Neural cell (in vitro differentiated cells): ENCODE measurements around the gene TMPRSS3. TPM values are rescaled to one million over a fixed set of nuclear protein-coding genes. Genes with fewer than 3 reads are reported as not detected.

ENCODE experiments used
- H2AFZ ChIP-seq: fragments of 200-600, 300-800 bp; sonication (generic), shearing (Covaris generic); 2 replicates; pipeline ENCODE4 v1.6.0; 2014; ENCODE audit warnings: low read depth, mild to moderate bottlenecking, antibody characterized with exemption, low read length, moderate library complexity
- H3F3A ChIP-seq: fragments of 200-600 bp; shearing (Covaris generic); 2 replicates; pipeline ENCODE4 v1.6.1; 2016; ENCODE audit warnings: mild to moderate bottlenecking, moderate library complexity, mixed read lengths, antibody characterized with exemption, low read length; ENCODE audit not compliant: insufficient read depth, poor library complexity, severe bottlenecking
- H3K27ac ChIP-seq: fragments of 200-600, 300-800 bp; sonication (generic), shearing (Covaris generic); 2 replicates; pipeline ENCODE4 v1.5.1; 2014; ENCODE audit warnings: mild to moderate bottlenecking, low read length, moderate library complexity
- H3K27me3 ChIP-seq: fragments of 300-800, 200-600 bp; sonication (generic), shearing (Covaris generic); 2 replicates; pipeline ENCODE4 v1.6.0; 2014; ENCODE audit warnings: mild to moderate bottlenecking, low read depth, low read length, moderate library complexity; ENCODE audit not compliant: insufficient read depth
- H3K36me3 ChIP-seq: fragments of 300-800, 200-600 bp; sonication (generic), shearing (Covaris generic); 2 replicates; pipeline ENCODE4 v1.5.1; 2014; ENCODE audit warnings: mild to moderate bottlenecking, antibody characterized with exemption, low read length, moderate library complexity; ENCODE audit not compliant: insufficient read depth
- H3K4me2 ChIP-seq: fragments of 300-800, 200-600 bp; sonication (generic), shearing (Covaris generic); 2 replicates; pipeline ENCODE4 v1.6.0; 2014; ENCODE audit warnings: mild to moderate bottlenecking, low read length
- H3K4me3 ChIP-seq: fragments of 300-800, 200-600 bp; sonication (generic), shearing (Covaris generic); 2 replicates; pipeline ENCODE4 v1.5.1; 2014; ENCODE audit warnings: mild to moderate bottlenecking, low read length, moderate library complexity
- H3K79me2 ChIP-seq: fragments of 200-600 bp; shearing (Covaris generic); replicated peaks from 2 replicates; pipeline ENCODE4 v1.6.0; 2014; ENCODE audit warnings: mild to moderate bottlenecking, low read length, moderate library complexity; ENCODE audit not compliant: insufficient read depth
- H3K9ac ChIP-seq: fragments of 300-800, 200-600 bp; sonication (generic), shearing (Covaris generic); 2 replicates; pipeline ENCODE4 v1.6.1; 2016; ENCODE audit warnings: mild to moderate bottlenecking, low read length, mixed read lengths
- H3K9me2 ChIP-seq: fragments of 200-600 bp; shearing (Covaris generic); 2 replicates; pipeline ENCODE4 v1.6.1; 2016; ENCODE audit warnings: mild to moderate bottlenecking, low read length, mixed read lengths; ENCODE audit not compliant: insufficient read depth
- H3K9me3 ChIP-seq: fragments of 200-600, 300-800 bp; sonication (generic), shearing (Covaris generic); 2 replicates; pipeline ENCODE4 v1.6.1; 2016; ENCODE audit warnings: mild to moderate bottlenecking, mixed run types, low read length, moderate library complexity, mixed read lengths
- H4K20me1 ChIP-seq: fragments of 200-600 bp; shearing (Covaris generic); 2 replicates; pipeline ENCODE4 v1.6.1; 2016; ENCODE audit warnings: mild to moderate bottlenecking, mixed run types; ENCODE audit not compliant: insufficient read depth
- EP300 ChIP-seq: fragments of 450-650 bp; conservative IDR thresholded peaks from 2 replicates; pipeline ENCODE4 v1.6.1; 2014; ENCODE audit warnings: antibody characterized with exemption, mild to moderate bottlenecking, moderate library complexity; ENCODE audit not compliant: poor library complexity, severe bottlenecking
- EZH2 ChIP-seq: fragments of 200-600, 300-800 bp; shearing (Covaris generic), sonication (generic); IDR thresholded peaks from 2 replicates; pipeline ENCODE4 v1.6.1; 2014; ENCODE audit warnings: antibody characterized with exemption, low read length, borderline replicate concordance, mild to moderate bottlenecking; ENCODE audit not compliant: insufficient read depth, poor library complexity, severe bottlenecking
- MXI1 ChIP-seq: fragments of 450-650 bp; conservative IDR thresholded peaks from 2 replicates; pipeline ENCODE4 v1.6.1; 2014; ENCODE audit warnings: antibody characterized with exemption, mild to moderate bottlenecking; ENCODE audit not compliant: poor library complexity, severe bottlenecking
- POLR2AphosphoS5 ChIP-seq: IDR thresholded peaks from 2 replicates; pipeline ENCODE4 v1.6.1; 2012
- RAD21 ChIP-seq: fragments of 450-650 bp; conservative IDR thresholded peaks from 2 replicates; pipeline ENCODE4 v1.6.1; 2014; ENCODE audit warnings: antibody characterized with exemption, mild to moderate bottlenecking, moderate library complexity
- SMC3 ChIP-seq: fragments of 450-650 bp; conservative IDR thresholded peaks from 2 replicates; pipeline ENCODE4 v1.6.1; 2014; ENCODE audit warnings: antibody characterized with exemption, mild to moderate bottlenecking, moderate library complexity; ENCODE audit not compliant: poor library complexity
- TAF1 ChIP-seq: IDR thresholded peaks from 2 replicates; pipeline ENCODE4 v1.6.1; 2012; ENCODE audit warnings: low read depth
- polyA plus RNA-seq: library from polyadenylated mRNA; depleted of rRNA; stranded (reverse); fragments of >200 nt; gene quantifications from 2 replicates; pipeline ENCODE4 v1.2.3, GENCODE V29; 2014
- TF ChIP-seq, protein P1 (sequence below): fragments of 450-650 bp; IDR thresholded peaks from 2 replicates; pipeline ENCODE4 v1.5.1; 2014; ENCODE audit warnings: antibody characterized with exemption, mild to moderate bottlenecking, moderate library complexity; ENCODE audit not compliant: poor library complexity, severe bottlenecking
- TF ChIP-seq, protein P2 (sequence below): IDR thresholded peaks from 2 replicates; pipeline ENCODE4 v1.6.1; 2012; ENCODE audit warnings: borderline replicate concordance

TMPRSS3 gene
- polyA plus RNA-seq, 1 donor from 2014 or later: 0.12 TPM

DNA sequence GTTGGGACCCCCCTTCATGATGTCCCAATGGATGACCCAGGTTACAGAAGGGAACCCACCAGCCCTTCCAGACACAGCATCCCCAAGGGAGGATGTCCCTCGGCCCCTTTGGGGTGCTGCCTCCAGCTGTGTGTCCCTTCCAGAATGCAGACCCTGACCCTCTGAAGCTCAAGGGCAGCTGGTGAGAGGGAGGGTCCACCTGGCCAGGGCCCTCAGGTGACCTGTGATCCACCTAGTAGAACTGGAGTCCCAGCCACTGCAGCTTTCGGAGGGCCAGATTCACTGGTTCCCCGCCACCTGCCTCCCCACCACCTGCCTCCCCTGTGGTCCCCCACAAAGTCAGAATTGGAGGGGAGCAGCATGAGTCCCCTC lies 19.9 kb downstream of the TMPRSS3 start:
- no peaks in the 10 kb centered on the region for H3K79me2 ChIP-seq
- H3K9me2 ChIP-seq: no peaks in the 10 kb centered on the region
- H3K27ac ChIP-seq: no peak overlapping the region
- no peak for TF ChIP-seq EP300
- TF ChIP-seq POLR2AphosphoS5: no peak
- TF ChIP-seq SMC3: no peak
- no peak for TF ChIP-seq EZH2
- no peak for TF ChIP-seq MXI1
- TF ChIP-seq RAD21: no peak
- TF ChIP-seq, protein P1, sequence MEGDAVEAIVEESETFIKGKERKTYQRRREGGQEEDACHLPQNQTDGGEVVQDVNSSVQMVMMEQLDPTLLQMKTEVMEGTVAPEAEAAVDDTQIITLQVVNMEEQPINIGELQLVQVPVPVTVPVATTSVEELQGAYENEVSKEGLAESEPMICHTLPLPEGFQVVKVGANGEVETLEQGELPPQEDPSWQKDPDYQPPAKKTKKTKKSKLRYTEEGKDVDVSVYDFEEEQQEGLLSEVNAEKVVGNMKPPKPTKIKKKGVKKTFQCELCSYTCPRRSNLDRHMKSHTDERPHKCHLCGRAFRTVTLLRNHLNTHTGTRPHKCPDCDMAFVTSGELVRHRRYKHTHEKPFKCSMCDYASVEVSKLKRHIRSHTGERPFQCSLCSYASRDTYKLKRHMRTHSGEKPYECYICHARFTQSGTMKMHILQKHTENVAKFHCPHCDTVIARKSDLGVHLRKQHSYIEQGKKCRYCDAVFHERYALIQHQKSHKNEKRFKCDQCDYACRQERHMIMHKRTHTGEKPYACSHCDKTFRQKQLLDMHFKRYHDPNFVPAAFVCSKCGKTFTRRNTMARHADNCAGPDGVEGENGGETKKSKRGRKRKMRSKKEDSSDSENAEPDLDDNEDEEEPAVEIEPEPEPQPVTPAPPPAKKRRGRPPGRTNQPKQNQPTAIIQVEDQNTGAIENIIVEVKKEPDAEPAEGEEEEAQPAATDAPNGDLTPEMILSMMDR: no peak
- TF ChIP-seq, protein P2, sequence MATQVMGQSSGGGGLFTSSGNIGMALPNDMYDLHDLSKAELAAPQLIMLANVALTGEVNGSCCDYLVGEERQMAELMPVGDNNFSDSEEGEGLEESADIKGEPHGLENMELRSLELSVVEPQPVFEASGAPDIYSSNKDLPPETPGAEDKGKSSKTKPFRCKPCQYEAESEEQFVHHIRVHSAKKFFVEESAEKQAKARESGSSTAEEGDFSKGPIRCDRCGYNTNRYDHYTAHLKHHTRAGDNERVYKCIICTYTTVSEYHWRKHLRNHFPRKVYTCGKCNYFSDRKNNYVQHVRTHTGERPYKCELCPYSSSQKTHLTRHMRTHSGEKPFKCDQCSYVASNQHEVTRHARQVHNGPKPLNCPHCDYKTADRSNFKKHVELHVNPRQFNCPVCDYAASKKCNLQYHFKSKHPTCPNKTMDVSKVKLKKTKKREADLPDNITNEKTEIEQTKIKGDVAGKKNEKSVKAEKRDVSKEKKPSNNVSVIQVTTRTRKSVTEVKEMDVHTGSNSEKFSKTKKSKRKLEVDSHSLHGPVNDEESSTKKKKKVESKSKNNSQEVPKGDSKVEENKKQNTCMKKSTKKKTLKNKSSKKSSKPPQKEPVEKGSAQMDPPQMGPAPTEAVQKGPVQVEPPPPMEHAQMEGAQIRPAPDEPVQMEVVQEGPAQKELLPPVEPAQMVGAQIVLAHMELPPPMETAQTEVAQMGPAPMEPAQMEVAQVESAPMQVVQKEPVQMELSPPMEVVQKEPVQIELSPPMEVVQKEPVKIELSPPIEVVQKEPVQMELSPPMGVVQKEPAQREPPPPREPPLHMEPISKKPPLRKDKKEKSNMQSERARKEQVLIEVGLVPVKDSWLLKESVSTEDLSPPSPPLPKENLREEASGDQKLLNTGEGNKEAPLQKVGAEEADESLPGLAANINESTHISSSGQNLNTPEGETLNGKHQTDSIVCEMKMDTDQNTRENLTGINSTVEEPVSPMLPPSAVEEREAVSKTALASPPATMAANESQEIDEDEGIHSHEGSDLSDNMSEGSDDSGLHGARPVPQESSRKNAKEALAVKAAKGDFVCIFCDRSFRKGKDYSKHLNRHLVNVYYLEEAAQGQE: no peak
- no peak for TF ChIP-seq TAF1
- no peaks in the 10 kb centered on the region for H3F3A ChIP-seq
- H2AFZ ChIP-seq: no peak overlapping the region
- no peak overlapping the region for H3K4me3 ChIP-seq
- H4K20me1 ChIP-seq: no peaks in the 10 kb centered on the region
- no peaks in the 10 kb centered on the region for H3K36me3 ChIP-seq
- no peak overlapping the region for H3K9ac ChIP-seq
- no peaks in the 10 kb centered on the region for H3K9me3 ChIP-seq
- H3K4me2 ChIP-seq: no peak overlapping the region
- H3K27me3 ChIP-seq: no peaks in the 10 kb centered on the region

DNA sequence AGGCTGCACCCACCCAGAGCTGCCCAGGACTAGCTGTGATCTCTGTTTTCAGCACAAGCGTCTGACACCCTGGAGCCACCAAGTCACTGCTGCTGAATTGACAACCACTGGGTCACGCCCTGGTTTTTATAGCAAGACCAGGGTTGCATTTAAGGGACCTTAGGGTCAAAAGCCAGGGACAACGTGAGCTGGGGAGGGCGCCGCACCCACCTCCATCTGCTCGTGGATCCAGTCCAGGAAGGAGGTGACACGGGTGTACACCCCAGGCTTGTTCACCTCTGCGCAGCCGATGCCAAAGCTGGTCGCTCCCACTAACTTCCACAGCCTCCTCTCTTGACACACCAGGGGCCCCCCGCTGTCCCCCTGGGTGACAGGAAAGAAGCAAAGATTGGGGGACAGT lies 20.3 kb downstream of the TMPRSS3 start:
- no peak overlapping the region for H3K9ac ChIP-seq
- no peaks in the 10 kb centered on the region for H3F3A ChIP-seq
- no peaks in the 10 kb centered on the region for H4K20me1 ChIP-seq
- H3K9me2 ChIP-seq: no peaks in the 10 kb centered on the region
- no peaks in the 10 kb centered on the region for H3K36me3 ChIP-seq
- no peaks in the 10 kb centered on the region for H3K79me2 ChIP-seq
- no peak overlapping the region for H3K4me2 ChIP-seq
- H3K4me3 ChIP-seq: no peak overlapping the region
- TF ChIP-seq SMC3 (no peak), POLR2AphosphoS5 (no peak), TAF1 (no peak), EP300 (no peak), EZH2 (no peak), RAD21 (no peak), MXI1 (no peak)
- TF ChIP-seq, protein P2: no peak
- TF ChIP-seq, protein P1: no peak
- H2AFZ ChIP-seq: no peak overlapping the region
- H3K27ac ChIP-seq: no peak overlapping the region
- H3K9me3 ChIP-seq: no peaks in the 10 kb centered on the region
- H3K27me3 ChIP-seq: no peaks in the 10 kb centered on the region
